NB4 (cell line): ENCODE measurements around the gene PARD3.

ENCODE experiments used
- CTCF ChIP-seq: IDR thresholded peaks from one replicate; pipeline ENCODE4 v1.5.1; 2012; ENCODE audit warnings: low read depth, low read length
- POLR2A ChIP-seq: IDR thresholded peaks from 2 replicates; pipeline ENCODE4 v1.6.1; 2011; ENCODE audit warnings: mild to moderate bottlenecking; ENCODE audit not compliant: insufficient read length; ENCODE audit errors: extremely low read depth

- TF ChIP-seq CTCF (no peak), POLR2A (no peak)
Observed at GRCh38 chr10:34489973-34490745, 324.9 kb downstream of the PARD3 start.
